ENCODE measurements around the gene MCCC2.
A peak's percentile ranks its signal among the peaks of the same experiment; 100 is the strongest.
"Not testable (repeated sequence)": the region's sequence is repeated elsewhere in the genome, so short reads cannot be mapped to it uniquely, and the experiment has no call there.

MCCC2 gene

GRCh38 chr5:71597001-71597400 is 9.9 kb downstream of the MCCC2 start:
- no peak for DNase-seq (ENCODE audit: low spot score)

GRCh38 chr5:71600783-71601182 is 13.6 kb downstream of the MCCC2 start:
- no peak for DNase-seq (ENCODE audit: low spot score)

- DNase-seq (ENCODE audit: low spot score) = peak; percentile 65
Observed at GRCh38 chr5:71601222-71602026, 14.3 kb downstream of the MCCC2 start.

- not testable (repeated sequence) for DNase-seq (ENCODE audit: low spot score)
Observed at GRCh38 chr5:71609916-71610315, 22.8 kb downstream of the MCCC2 start.

GRCh38 chr5:71615809-71616208 is 28.7 kb downstream of the MCCC2 start:
- DNase-seq (ENCODE audit: low spot score) = no peak

- DNase-seq (ENCODE audit: low spot score) = no peak
Observed at GRCh38 chr5:71620630-71621029, 33.5 kb downstream of the MCCC2 start.

GRCh38 chr5:71621268-71621667 is 34.1 kb downstream of the MCCC2 start:
- no peak for DNase-seq (ENCODE audit: low spot score)

- DNase-seq (ENCODE audit: low spot score) = no peak
Observed at GRCh38 chr5:71621741-71622140, 34.6 kb downstream of the MCCC2 start.

- DNase-seq (ENCODE audit: low spot score) = no peak
Observed at GRCh38 chr5:71623221-71623794, 36.2 kb downstream of the MCCC2 start.

- DNase-seq (ENCODE audit: low spot score) = no peak
Observed at GRCh38 chr5:71629950-71630349, 42.8 kb downstream of the MCCC2 start.

GRCh38 chr5:71631070-71631469 is 43.9 kb downstream of the MCCC2 start:
- no peak for DNase-seq (ENCODE audit: low spot score)

- no peak for DNase-seq (ENCODE audit: low spot score)
Observed at GRCh38 chr5:71632168-71632567, 45.0 kb downstream of the MCCC2 start.

- DNase-seq (ENCODE audit: low spot score) = no peak
Observed at GRCh38 chr5:71633255-71634155, 46.4 kb downstream of the MCCC2 start.

GRCh38 chr5:71637133-71637532 is 50.0 kb downstream of the MCCC2 start:
- DNase-seq (ENCODE audit: low spot score) = no peak

GRCh38 chr5:71640408-71640807 is 53.3 kb downstream of the MCCC2 start:
- DNase-seq (ENCODE audit: low spot score) = no peak

- no peak for DNase-seq (ENCODE audit: low spot score)
Observed at GRCh38 chr5:71645030-71645429, 57.9 kb downstream of the MCCC2 start.

- not testable (repeated sequence) for DNase-seq (ENCODE audit: low spot score)
Observed at GRCh38 chr5:71650940-71651339, 63.8 kb downstream of the MCCC2 start.

- no peak for DNase-seq (ENCODE audit: low spot score)
Observed at GRCh38 chr5:71651579-71651978, 64.4 kb downstream of the MCCC2 start.

GRCh38 chr5:71652349-71652748 is 65.2 kb downstream of the MCCC2 start:
- DNase-seq (ENCODE audit: low spot score) = no peak

GRCh38 chr5:71652803-71653543 is 65.8 kb downstream of the MCCC2 start:
- DNase-seq (ENCODE audit: low spot score) = no peak

GRCh38 chr5:71658916-71659662 is 71.9 kb downstream of the MCCC2 start:
- DNase-seq (ENCODE audit: low spot score) = no peak
